GM23338 (cell line): ENCODE measurements around the gene FURIN. TPM values are rescaled to one million over a fixed set of nuclear protein-coding genes. Genes with fewer than 3 reads are reported as not detected.

Experiments used
- ATAC-seq: fragments of 200-7000 bp; cut with Tn5 transposase; 3 replicates; pipeline ENCODE4 v1.9.1; 2020
- DNase-seq: peaks from one replicate; pipeline ENCODE4 v3.0.0-alpha.2; 2015; ENCODE audit warnings: low spot score
- H2AFZ ChIP-seq: fragments of 200-600 bp; sonication (generic); 2 replicates; pipeline ENCODE4 v1.8.0; 2016; ENCODE audit warnings: antibody characterized with exemption, mild to moderate bottlenecking, moderate library complexity
- H3F3A ChIP-seq: fragments of 200-600 bp; sonication (generic); replicated peaks from 2 replicates; pipeline ENCODE4 v1.8.0; 2017; ENCODE audit warnings: antibody characterized with exemption, mixed run types, low read depth
- H3K27ac ChIP-seq: fragments of 200-600 bp; sonication (generic); 2 replicates; pipeline ENCODE4 v1.6.1; 2016; ENCODE audit warnings: low read depth
- H3K27me3 ChIP-seq: fragments of 200-600 bp; sonication (generic); 2 replicates; pipeline ENCODE4 v1.8.0; 2016; ENCODE audit warnings: mild to moderate bottlenecking, mixed run types, moderate library complexity; ENCODE audit not compliant: insufficient read depth
- H3K36me3 ChIP-seq: fragments of 200-600 bp; sonication (generic); 2 replicates; pipeline ENCODE4 v1.8.0; 2016; ENCODE audit warnings: mild to moderate bottlenecking; ENCODE audit not compliant: insufficient read depth
- H3K4me1 ChIP-seq: fragments of 200-600 bp; sonication (generic); 2 replicates; pipeline ENCODE4 v1.8.0; 2016; ENCODE audit warnings: mild to moderate bottlenecking, moderate library complexity; ENCODE audit not compliant: insufficient read depth
- H3K4me2 ChIP-seq: fragments of 200-600 bp; sonication (generic); 2 replicates; pipeline ENCODE4 v1.7.1; 2017; ENCODE audit warnings: mixed run types
- H3K4me3 ChIP-seq: fragments of 200-600 bp; sonication (generic); 2 replicates; pipeline ENCODE4 v1.6.1; 2016; ENCODE audit warnings: mixed run types
- H3K79me2 ChIP-seq: fragments of 200-600 bp; sonication (generic); replicated peaks from 2 replicates; pipeline ENCODE4 v1.8.0; 2017; ENCODE audit warnings: mild to moderate bottlenecking; ENCODE audit not compliant: insufficient read depth
- H3K9me2 ChIP-seq: fragments of 200-600 bp; sonication (generic); 2 replicates; pipeline ENCODE4 v1.8.0; 2017; ENCODE audit not compliant: insufficient read depth
- H4K20me1 ChIP-seq: fragments of 200-600 bp; sonication (generic); replicated peaks from 2 replicates; pipeline ENCODE4 v1.8.0; 2017; ENCODE audit warnings: mild to moderate bottlenecking; ENCODE audit not compliant: insufficient read depth
- H3K27ac Mint-ChIP-seq: 2 replicates; pipeline ENCODE4 v1.8.0; 2020; ENCODE audit warnings: inconsistent platforms, mild to moderate bottlenecking, moderate library complexity, mixed read lengths
- H3K27me3 Mint-ChIP-seq: 3 replicates; pipeline ENCODE4 v1.8.0; 2022; ENCODE audit warnings: low read depth, mild to moderate bottlenecking, moderate library complexity, mixed read lengths, inconsistent platforms; ENCODE audit not compliant: insufficient read depth, poor library complexity
- H3K36me3 Mint-ChIP-seq: 3 replicates; pipeline ENCODE4 v1.8.0; 2021; ENCODE audit warnings: low read depth, mild to moderate bottlenecking, inconsistent platforms, moderate library complexity, mixed read lengths
- H3K4me1 Mint-ChIP-seq: 3 replicates; pipeline ENCODE4 v1.8.0; 2020; ENCODE audit warnings: mild to moderate bottlenecking, inconsistent platforms, mixed read lengths
- H3K4me3 Mint-ChIP-seq: 3 replicates; pipeline ENCODE4 v1.8.0; 2021; ENCODE audit warnings: moderate library complexity, mild to moderate bottlenecking, inconsistent platforms, mixed read lengths
- H3K9me3 Mint-ChIP-seq: 3 replicates; pipeline ENCODE4 v1.8.0; 2020; ENCODE audit warnings: moderate library complexity, mild to moderate bottlenecking, inconsistent platforms, mixed read lengths
- CREB1 ChIP-seq: fragments of 250-450 bp; sonication (Bioruptor Pico); IDR thresholded peaks from 2 replicates; pipeline ENCODE4 v1.5.0; 2020; ENCODE audit warnings: low read depth, mild to moderate bottlenecking, moderate library complexity
- EZH2 ChIP-seq: fragments of 200-600 bp; sonication (generic); IDR thresholded peaks from one replicate; pipeline ENCODE4 v1.8.0; 2017; ENCODE audit warnings: antibody characterized with exemption, mild to moderate bottlenecking, low read depth; ENCODE audit not compliant: unreplicated experiment
- EZH2phosphoT487 ChIP-seq: fragments of 200-600 bp; sonication (generic); IDR thresholded peaks from one replicate; pipeline ENCODE4 v1.8.1; 2018; ENCODE audit warnings: antibody characterized with exemption; ENCODE audit not compliant: unreplicated experiment
- JUNB ChIP-seq: IDR thresholded peaks from one replicate; pipeline ENCODE4 v1.6.1; 2016; ENCODE audit warnings: antibody characterized with exemption; ENCODE audit not compliant: unreplicated experiment
- NANOG ChIP-seq: IDR thresholded peaks from 2 replicates; pipeline ENCODE4 v1.6.1; 2016; ENCODE audit warnings: antibody characterized with exemption, borderline replicate concordance
- POLR2AphosphoS5 ChIP-seq: IDR thresholded peaks from 2 replicates; pipeline ENCODE4 v1.6.1; 2016; ENCODE audit warnings: antibody characterized with exemption, low read depth
- STAT1 ChIP-seq: IDR thresholded peaks from one replicate; pipeline ENCODE4 v1.6.1; 2016; ENCODE audit warnings: antibody characterized with exemption; ENCODE audit not compliant: unreplicated experiment
- ZNF114 ChIP-seq: fragments of 250-450 bp; sonication (Bioruptor Pico); IDR thresholded peaks from 2 replicates; pipeline ENCODE4 v1.5.0; 2020; ENCODE audit warnings: mild to moderate bottlenecking, moderate library complexity
- ZNF331 ChIP-seq: fragments of 250-450 bp; sonication (Bioruptor Pico); IDR thresholded peaks from 2 replicates; pipeline ENCODE4 v1.5.0; 2020; ENCODE audit warnings: low read depth, mild to moderate bottlenecking, moderate library complexity
- polyA plus RNA-seq: library from polyadenylated mRNA; unstranded; fragments of >200 nt; fragmentation: Nextera tagmentation; extraction: Ambion mirVana; gene quantifications from 2 replicates; pipeline ENCODE4 v1.2.1, GENCODE V29; 2016
- total RNA-seq: library from RNA; depleted of rRNA; stranded (reverse); fragments of >200 nt; shearing (Covaris generic); gene quantifications from 2 replicates; pipeline ENCODE4 v1.2.3, GENCODE V29; 2014
- TF ChIP-seq, protein P1 (sequence below): fragments of 250-450 bp; sonication (Bioruptor Pico); IDR thresholded peaks from 2 replicates; pipeline ENCODE4 v1.5.0; 2020; ENCODE audit warnings: mild to moderate bottlenecking, moderate library complexity
- TF ChIP-seq, protein P2 (sequence below), 2 experiments: fragments of 200-600 bp in 1 of 2; sonication (generic) in 1 of 2; conservative IDR thresholded peaks; 2 replicates each; pipeline versions ENCODE4 v1.5.1 to v1.6.1; 2016 to 2017; ENCODE audit warnings: antibody characterized with exemption in 2 of 2, low read depth in 2 of 2, mild to moderate bottlenecking in 2 of 2, moderate library complexity in 1 of 2

The FURIN gene
- total and polyA plus RNA-seq, 2 experiments from 2014 or later = 6.3 to 20.9 TPM

DNA sequence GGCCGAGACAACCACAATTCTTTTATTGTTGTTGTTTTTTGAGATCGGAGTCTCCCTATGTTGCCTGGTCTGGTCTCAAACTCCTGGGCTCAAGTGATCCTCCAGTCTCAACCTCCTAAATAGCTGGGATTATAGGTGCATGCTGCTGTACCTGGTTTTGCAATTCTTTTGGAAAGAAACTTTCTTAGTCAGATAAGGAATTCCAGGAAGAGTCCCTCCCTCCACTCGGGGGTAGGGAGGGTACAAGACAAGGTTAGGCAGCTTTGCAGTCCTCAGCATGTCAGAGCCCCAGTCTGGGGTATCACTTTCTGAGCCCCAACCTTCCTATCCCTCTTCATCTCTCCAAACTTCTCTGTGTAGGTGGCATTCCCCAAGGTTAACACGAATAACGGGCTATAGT, 33.8 kb upstream of the FURIN start (continued):
- TF ChIP-seq, protein P1, sequence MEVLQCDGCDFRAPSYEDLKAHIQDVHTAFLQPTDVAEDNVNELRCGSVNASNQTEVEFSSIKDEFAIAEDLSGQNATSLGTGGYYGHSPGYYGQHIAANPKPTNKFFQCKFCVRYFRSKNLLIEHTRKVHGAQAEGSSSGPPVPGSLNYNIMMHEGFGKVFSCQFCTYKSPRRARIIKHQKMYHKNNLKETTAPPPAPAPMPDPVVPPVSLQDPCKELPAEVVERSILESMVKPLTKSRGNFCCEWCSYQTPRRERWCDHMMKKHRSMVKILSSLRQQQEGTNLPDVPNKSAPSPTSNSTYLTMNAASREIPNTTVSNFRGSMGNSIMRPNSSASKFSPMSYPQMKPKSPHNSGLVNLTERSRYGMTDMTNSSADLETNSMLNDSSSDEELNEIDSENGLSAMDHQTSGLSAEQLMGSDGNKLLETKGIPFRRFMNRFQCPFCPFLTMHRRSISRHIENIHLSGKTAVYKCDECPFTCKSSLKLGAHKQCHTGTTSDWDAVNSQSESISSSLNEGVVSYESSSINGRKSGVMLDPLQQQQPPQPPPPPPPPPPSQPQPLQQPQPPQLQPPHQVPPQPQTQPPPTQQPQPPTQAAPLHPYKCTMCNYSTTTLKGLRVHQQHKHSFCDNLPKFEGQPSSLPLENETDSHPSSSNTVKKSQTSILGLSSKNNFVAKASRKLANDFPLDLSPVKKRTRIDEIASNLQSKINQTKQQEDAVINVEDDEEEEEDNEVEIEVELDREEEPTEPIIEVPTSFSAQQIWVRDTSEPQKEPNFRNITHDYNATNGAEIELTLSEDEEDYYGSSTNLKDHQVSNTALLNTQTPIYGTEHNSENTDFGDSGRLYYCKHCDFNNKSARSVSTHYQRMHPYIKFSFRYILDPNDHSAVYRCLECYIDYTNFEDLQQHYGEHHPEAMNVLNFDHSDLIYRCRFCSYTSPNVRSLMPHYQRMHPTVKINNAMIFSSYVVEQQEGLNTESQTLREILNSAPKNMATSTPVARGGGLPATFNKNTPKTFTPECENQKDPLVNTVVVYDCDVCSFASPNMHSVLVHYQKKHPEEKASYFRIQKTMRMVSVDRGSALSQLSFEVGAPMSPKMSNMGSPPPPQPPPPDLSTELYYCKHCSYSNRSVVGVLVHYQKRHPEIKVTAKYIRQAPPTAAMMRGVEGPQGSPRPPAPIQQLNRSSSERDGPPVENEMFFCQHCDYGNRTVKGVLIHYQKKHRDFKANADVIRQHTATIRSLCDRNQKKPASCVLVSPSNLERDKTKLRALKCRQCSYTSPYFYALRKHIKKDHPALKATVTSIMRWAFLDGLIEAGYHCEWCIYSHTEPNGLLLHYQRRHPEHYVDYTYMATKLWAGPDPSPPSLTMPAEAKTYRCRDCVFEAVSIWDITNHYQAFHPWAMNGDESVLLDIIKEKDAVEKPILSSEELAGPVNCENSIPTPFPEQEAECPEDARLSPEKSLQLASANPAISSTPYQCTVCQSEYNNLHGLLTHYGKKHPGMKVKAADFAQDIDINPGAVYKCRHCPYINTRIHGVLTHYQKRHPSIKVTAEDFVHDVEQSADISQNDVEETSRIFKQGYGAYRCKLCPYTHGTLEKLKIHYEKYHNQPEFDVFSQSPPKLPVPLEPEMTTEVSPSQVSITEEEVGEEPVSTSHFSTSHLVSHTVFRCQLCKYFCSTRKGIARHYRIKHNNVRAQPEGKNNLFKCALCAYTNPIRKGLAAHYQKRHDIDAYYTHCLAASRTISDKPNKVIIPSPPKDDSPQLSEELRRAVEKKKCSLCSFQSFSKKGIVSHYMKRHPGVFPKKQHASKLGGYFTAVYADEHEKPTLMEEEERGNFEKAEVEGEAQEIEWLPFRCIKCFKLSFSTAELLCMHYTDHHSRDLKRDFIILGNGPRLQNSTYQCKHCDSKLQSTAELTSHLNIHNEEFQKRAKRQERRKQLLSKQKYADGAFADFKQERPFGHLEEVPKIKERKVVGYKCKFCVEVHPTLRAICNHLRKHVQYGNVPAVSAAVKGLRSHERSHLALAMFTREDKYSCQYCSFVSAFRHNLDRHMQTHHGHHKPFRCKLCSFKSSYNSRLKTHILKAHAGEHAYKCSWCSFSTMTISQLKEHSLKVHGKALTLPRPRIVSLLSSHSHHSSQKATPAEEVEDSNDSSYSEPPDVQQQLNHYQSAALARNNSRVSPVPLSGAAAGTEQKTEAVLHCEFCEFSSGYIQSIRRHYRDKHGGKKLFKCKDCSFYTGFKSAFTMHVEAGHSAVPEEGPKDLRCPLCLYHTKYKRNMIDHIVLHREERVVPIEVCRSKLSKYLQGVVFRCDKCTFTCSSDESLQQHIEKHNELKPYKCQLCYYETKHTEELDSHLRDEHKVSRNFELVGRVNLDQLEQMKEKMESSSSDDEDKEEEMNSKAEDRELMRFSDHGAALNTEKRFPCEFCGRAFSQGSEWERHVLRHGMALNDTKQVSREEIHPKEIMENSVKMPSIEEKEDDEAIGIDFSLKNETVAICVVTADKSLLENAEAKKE (CRISPR knock-in tag) = no peak
- TF ChIP-seq EZH2phosphoT487 = no peak

DNA sequence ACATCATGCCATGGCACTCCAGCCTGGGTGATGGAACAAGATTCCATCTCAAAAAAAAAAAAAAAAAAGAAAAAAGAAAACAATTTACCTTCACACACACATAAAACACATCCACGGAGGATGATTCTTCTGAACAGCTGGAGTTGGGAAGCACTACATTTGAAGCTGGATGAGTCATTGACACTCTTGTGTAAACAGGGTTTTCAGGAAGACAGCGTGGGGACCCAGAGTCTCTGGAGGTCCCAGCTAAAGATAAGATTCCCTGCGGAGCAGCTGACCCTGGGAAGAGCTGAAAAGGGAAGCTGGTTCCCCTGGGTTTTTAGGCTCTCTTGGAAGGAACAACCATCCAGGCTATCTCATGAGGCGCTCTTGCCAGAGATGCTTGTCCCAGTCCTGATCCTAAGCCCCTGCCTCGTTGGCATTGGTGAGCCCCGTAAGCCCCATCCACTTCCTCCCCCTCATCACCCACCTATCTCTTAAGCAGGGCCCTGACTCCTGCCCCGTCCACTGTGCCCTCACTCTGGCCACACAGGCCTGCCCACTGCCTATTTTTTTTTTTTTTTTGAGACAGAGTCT, 32.0 kb upstream of the FURIN start:
- Histone ChIP-seq H3K27ac (no peak overlapping the region), H3K36me3 (no peaks in the 10 kb centered on the region), H3K79me2 (no peaks in the 10 kb centered on the region), H3K9me2 (no peaks in the 10 kb centered on the region), H3K4me2 (no peak overlapping the region), H3K4me1 (peaks cover 31% of the 10 kb centered on the region), H3K4me3 (no peak overlapping the region), H4K20me1 (no peaks in the 10 kb centered on the region), H3K27me3 (no peaks in the 10 kb centered on the region), H3F3A (peaks cover 19% of the 10 kb centered on the region; the same call in 1 of the 2 replicates), H2AFZ (peak overlapping the region; percentile 59; the same call in 1 of the 2 replicates)
- H3K9me3 Mint-ChIP-seq = no peaks in the 10 kb centered on the region
- H3K4me1 Mint-ChIP-seq = peaks cover 47% of the 10 kb centered on the region
- 0 out of 2 replicates have a peak overlapping the region, but pooled peaks have one; percentile 31 for H3K27ac Mint-ChIP-seq
- peaks cover 21% of the 10 kb centered on the region for H3K27me3 Mint-ChIP-seq
- H3K36me3 Mint-ChIP-seq = no peaks in the 10 kb centered on the region
- no peak overlapping the region for H3K4me3 Mint-ChIP-seq
- no peak for ATAC-seq
- DNase-seq = no peak
- no peak for TF ChIP-seq ZNF331 (CRISPR knock-in tag)
- no peak for TF ChIP-seq CREB1 (CRISPR knock-in tag)
- TF ChIP-seq ZNF114 (CRISPR knock-in tag) = no peak
- TF ChIP-seq STAT1 = no peak
- TF ChIP-seq NANOG = no peak
- TF ChIP-seq POLR2AphosphoS5 = no peak
- TF ChIP-seq, protein P2, sequence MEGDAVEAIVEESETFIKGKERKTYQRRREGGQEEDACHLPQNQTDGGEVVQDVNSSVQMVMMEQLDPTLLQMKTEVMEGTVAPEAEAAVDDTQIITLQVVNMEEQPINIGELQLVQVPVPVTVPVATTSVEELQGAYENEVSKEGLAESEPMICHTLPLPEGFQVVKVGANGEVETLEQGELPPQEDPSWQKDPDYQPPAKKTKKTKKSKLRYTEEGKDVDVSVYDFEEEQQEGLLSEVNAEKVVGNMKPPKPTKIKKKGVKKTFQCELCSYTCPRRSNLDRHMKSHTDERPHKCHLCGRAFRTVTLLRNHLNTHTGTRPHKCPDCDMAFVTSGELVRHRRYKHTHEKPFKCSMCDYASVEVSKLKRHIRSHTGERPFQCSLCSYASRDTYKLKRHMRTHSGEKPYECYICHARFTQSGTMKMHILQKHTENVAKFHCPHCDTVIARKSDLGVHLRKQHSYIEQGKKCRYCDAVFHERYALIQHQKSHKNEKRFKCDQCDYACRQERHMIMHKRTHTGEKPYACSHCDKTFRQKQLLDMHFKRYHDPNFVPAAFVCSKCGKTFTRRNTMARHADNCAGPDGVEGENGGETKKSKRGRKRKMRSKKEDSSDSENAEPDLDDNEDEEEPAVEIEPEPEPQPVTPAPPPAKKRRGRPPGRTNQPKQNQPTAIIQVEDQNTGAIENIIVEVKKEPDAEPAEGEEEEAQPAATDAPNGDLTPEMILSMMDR (conservative IDR thresholded peaks at IDR 0.05; ENCODE audit: low read depth in 2 of 2) = no peak
- no peak for TF ChIP-seq JUNB
- no peak for TF ChIP-seq EZH2
